Liver (tissue), 9 donors: ENCODE data around the gene ODC1. TPM values are rescaled to one million over a fixed set of nuclear protein-coding genes. Genes with fewer than 3 reads are reported as not detected.

Experiments
- DNase-seq: peaks from one replicate; pipeline ENCODE4 v3.0.0-alpha.2; 2017; ENCODE audit warnings: low spot score
- H3K27ac ChIP-seq, 2 donors: one replicate each; pipeline ENCODE4 v1.7.0; 2013; ENCODE audit warnings: inconsistent platforms in 2 of 2, low read length in 2 of 2, control low read depth in 1 of 2, low read depth in 1 of 2, mild to moderate bottlenecking in 1 of 2
- H3K27me3 ChIP-seq, 4 donors: one replicate each; pipeline versions ENCODE4 v1.6.1 to v1.7.0; 2013; ENCODE audit warnings: low read length in 3 of 4, inconsistent platforms in 1 of 4, mild to moderate bottlenecking in 1 of 4, moderate library complexity in 1 of 4; ENCODE audit not compliant: control insufficient read depth in 4 of 4, insufficient read depth in 4 of 4
- H3K36me3 ChIP-seq, 4 donors: one replicate each; pipeline versions ENCODE4 v1.6.1 to v1.7.0; 2013; ENCODE audit warnings: low read length in 3 of 4, mild to moderate bottlenecking in 3 of 4, low read depth in 1 of 4, moderate library complexity in 1 of 4; ENCODE audit not compliant: control insufficient read depth in 4 of 4, insufficient read depth in 3 of 4
- H3K4me1 ChIP-seq, 4 donors: one replicate each; pipeline versions ENCODE4 v1.6.1 to v1.7.0; 2013; ENCODE audit warnings: low read length in 3 of 4, mild to moderate bottlenecking in 3 of 4, moderate library complexity in 1 of 4; ENCODE audit not compliant: control insufficient read depth in 4 of 4, insufficient read depth in 4 of 4
- H3K4me3 ChIP-seq, 3 donors: one replicate each; pipeline versions ENCODE4 v1.6.1 to v1.7.0; 2013; ENCODE audit warnings: low read length in 3 of 3, control low read depth in 1 of 3, low read depth in 1 of 3, mild to moderate bottlenecking in 1 of 3
- H3K9ac ChIP-seq, 2 donors: one replicate each; pipeline ENCODE4 v1.7.0; 2013; ENCODE audit warnings: low read length in 2 of 2, mild to moderate bottlenecking in 2 of 2, moderate library complexity in 2 of 2, control low read depth in 1 of 2, low read depth in 1 of 2
- H3K9me3 ChIP-seq, 4 donors: one replicate each; pipeline versions ENCODE4 v1.6.1 to v1.7.0; 2013; ENCODE audit warnings: low read length in 3 of 4; ENCODE audit not compliant: control insufficient read depth in 4 of 4
- ATF3 ChIP-seq: IDR thresholded peaks from 2 replicates; pipeline ENCODE4 v1.6.1; 2016; ENCODE audit warnings: antibody characterized with exemption
- CTCF ChIP-seq: fragments of 150-350 bp; IDR thresholded peaks from 2 replicates; pipeline ENCODE4 v1.5.1; 2017; ENCODE audit warnings: improper control_type of control experiment, low read depth, low read length; ENCODE audit not compliant: missing input control
- EGR1 ChIP-seq, 2 donors: IDR thresholded peaks; 2 replicates each; pipeline ENCODE4 v1.6.1; 2016 to 2018; ENCODE audit warnings: antibody characterized with exemption in 2 of 2, low read depth in 2 of 2
- GABPA ChIP-seq, 2 donors: IDR thresholded peaks in 1 of 2; conservative IDR thresholded peaks in 1 of 2; 2 replicates each; pipeline ENCODE4 v1.6.1; 2016; ENCODE audit warnings: antibody characterized with exemption in 2 of 2, mild to moderate bottlenecking in 1 of 2, moderate library complexity in 1 of 2
- HNF4A ChIP-seq, 2 donors: conservative IDR thresholded peaks; 2 replicates each; pipeline ENCODE4 v1.6.1; 2016; ENCODE audit warnings: antibody characterized with exemption in 2 of 2, mild to moderate bottlenecking in 2 of 2
- HNF4G ChIP-seq: IDR thresholded peaks from 2 replicates; pipeline ENCODE4 v1.6.1; 2016; ENCODE audit warnings: antibody characterized with exemption
- RAD21 ChIP-seq, 2 donors: IDR thresholded peaks; 2 replicates each; pipeline ENCODE4 v1.6.1; 2016; ENCODE audit warnings: antibody characterized with exemption in 2 of 2, mild to moderate bottlenecking in 2 of 2
- REST ChIP-seq: IDR thresholded peaks from 2 replicates; pipeline ENCODE4 v1.6.1; 2016; ENCODE audit warnings: antibody characterized with exemption, mild to moderate bottlenecking
- RXRA ChIP-seq, 2 donors: IDR thresholded peaks; 2 replicates each; pipeline ENCODE4 v1.6.1; 2017 to 2018; ENCODE audit warnings: antibody characterized with exemption in 2 of 2, mild to moderate bottlenecking in 1 of 2
- TAF1 ChIP-seq: conservative IDR thresholded peaks from 2 replicates; pipeline ENCODE4 v1.6.1; 2016; ENCODE audit warnings: antibody characterized with exemption, mild to moderate bottlenecking
- YY1 ChIP-seq: IDR thresholded peaks from 2 replicates; pipeline ENCODE4 v1.6.1; 2016; ENCODE audit warnings: antibody characterized with exemption, mild to moderate bottlenecking
- ZBTB33 ChIP-seq: IDR thresholded peaks from 2 replicates; pipeline ENCODE4 v1.6.1; 2016; ENCODE audit warnings: antibody characterized with exemption
- WGBS: extraction: QIAGEN DNeasy Blood & Tissue Kit; methylation state at CpG from one replicate; pipeline ENCODE4 v1.1.7; 2013; 5-methylcytosine and 5-hydroxymethylcytosine counted together
- polyA plus RNA-seq, 2 donors: library from polyadenylated mRNA; stranded (reverse) in 1 of 2; unstranded in 1 of 2; fragments of 200-250 nt in 1 of 2; fragments of >200 nt in 1 of 2; fragmentation: Nextera tagmentation in 1 of 2; extraction: Ambion mirVana in 1 of 2; gene quantifications; one replicate each; pipeline versions ENCODE4 v1.2.1 to v1.2.3, GENCODE V29; 2013 to 2015
- total RNA-seq, 2 donors: library from RNA; depleted of rRNA; stranded (reverse); fragments of >200 nt; gene quantifications; one replicate each; pipeline ENCODE4 v1.2.3, GENCODE V29; 2014
- donor health status: healthy.
- donor health status: healthy.
- donor health status: healthy.
- donor health status: healthy.
- donor health status: healthy.

ODC1 gene
- total and polyA plus RNA-seq, 4 donors, result 8.3 to 75.8 (median 48.1) TPM

GRCh38 chr2:10465910-10466309 is 17.8 kb upstream of the ODC1 start:
- Histone ChIP-seq H3K36me3 (no peaks in the 10 kb centered on the region), H3K27me3 (no peaks in the 10 kb centered on the region), H3K4me3 (no peak overlapping the region), H3K4me1 (no peaks in the 10 kb centered on the region), H3K9ac (no peak overlapping the region), H3K27ac (no peak overlapping the region), H3K9me3 (no peaks in the 10 kb centered on the region)
- TF ChIP-seq HNF4G (no peak), YY1 (no peak), ATF3 (no peak), RAD21 (IDR thresholded peaks at IDR 0.05) (no peak), ZBTB33 (no peak), REST (no peak), RXRA (IDR thresholded peaks at IDR 0.05) (no peak), CTCF (no peak), HNF4A (conservative IDR thresholded peaks at IDR 0.05) (no peak), GABPA (IDR thresholded peaks at IDR 0.05 in 1 of 2, conservative IDR thresholded peaks at IDR 0.05 in 1 of 2) (no peak)
- WGBS, result 86% methylated on average over 5 of the region's 5 CpGs
- no peak for DNase-seq

GRCh38 chr2:10462178-10463083 is 14.3 kb upstream of the ODC1 start:
- Histone ChIP-seq H3K27me3 (no peaks in the 10 kb centered on the region), H3K4me3 (no peak overlapping the region), H3K9me3 (no peaks in the 10 kb centered on the region), H3K27ac (no peak overlapping the region), H3K36me3 (no peaks in the 10 kb centered on the region), H3K9ac (no peak overlapping the region), H3K4me1 (peaks cover 0 to 6% (median 2%) of the 10 kb centered on the region in 4 donors)
- TF ChIP-seq ATF3 (no peak), HNF4G (no peak), CTCF (no peak), GABPA (IDR thresholded peaks at IDR 0.05 in 1 of 2, conservative IDR thresholded peaks at IDR 0.05 in 1 of 2) (no peak), EGR1 (IDR thresholded peaks at IDR 0.05; ENCODE audit: low read depth in 2 of 2) (no peak), TAF1 (no peak)
- DNase-seq, result no peak
- WGBS, result 69% methylated on average over 15 of the region's 15 CpGs
